Suprapubic skin (tissue), 3 donors: ENCODE measurements around the gene CIRBP.

ENCODE experiments used
- CTCF ChIP-seq, 2 donors: fragments of 200-600 bp in 1 of 2; fragments of 450-650 bp in 1 of 2; sonication (generic) in 1 of 2; IDR thresholded peaks; one replicate each; pipeline ENCODE4 v1.5.1; 2016 to 2019; ENCODE audit warnings: antibody characterized with exemption in 2 of 2, mild to moderate bottlenecking in 1 of 2, moderate library complexity in 1 of 2
- POLR2A ChIP-seq, 2 donors: fragments of 450-650 bp; IDR thresholded peaks; one replicate each; pipeline ENCODE4 v1.6.1; 2017; ENCODE audit warnings: antibody characterized with exemption in 2 of 2, mild to moderate bottlenecking in 2 of 2, moderate library complexity in 2 of 2

GRCh38 chr19:1272423-1273262, 3.5 kb downstream of the CIRBP start:
- TF ChIP-seq CTCF (IDR thresholded peaks at IDR 0.05): no peak
- no peak for TF ChIP-seq POLR2A (IDR thresholded peaks at IDR 0.05)
